HG03457 (cell line): Measurements from ENCODE around the gene TSPAN33.
"Not testable (repeated sequence)": the region's sequence is repeated elsewhere in the genome, so short reads cannot be mapped to it uniquely, and the experiment has no call there.

Experiments
- ATAC-seq: cut with Tn5 transposase; IDR thresholded peaks from one replicate; pipeline ENCODE4 v1.9.1; 2021; ENCODE audit warnings: moderate number of reproducible peaks; ENCODE audit not compliant: unreplicated experiment

Gene TSPAN33, protein sequence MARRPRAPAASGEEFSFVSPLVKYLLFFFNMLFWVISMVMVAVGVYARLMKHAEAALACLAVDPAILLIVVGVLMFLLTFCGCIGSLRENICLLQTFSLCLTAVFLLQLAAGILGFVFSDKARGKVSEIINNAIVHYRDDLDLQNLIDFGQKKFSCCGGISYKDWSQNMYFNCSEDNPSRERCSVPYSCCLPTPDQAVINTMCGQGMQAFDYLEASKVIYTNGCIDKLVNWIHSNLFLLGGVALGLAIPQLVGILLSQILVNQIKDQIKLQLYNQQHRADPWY

DNA sequence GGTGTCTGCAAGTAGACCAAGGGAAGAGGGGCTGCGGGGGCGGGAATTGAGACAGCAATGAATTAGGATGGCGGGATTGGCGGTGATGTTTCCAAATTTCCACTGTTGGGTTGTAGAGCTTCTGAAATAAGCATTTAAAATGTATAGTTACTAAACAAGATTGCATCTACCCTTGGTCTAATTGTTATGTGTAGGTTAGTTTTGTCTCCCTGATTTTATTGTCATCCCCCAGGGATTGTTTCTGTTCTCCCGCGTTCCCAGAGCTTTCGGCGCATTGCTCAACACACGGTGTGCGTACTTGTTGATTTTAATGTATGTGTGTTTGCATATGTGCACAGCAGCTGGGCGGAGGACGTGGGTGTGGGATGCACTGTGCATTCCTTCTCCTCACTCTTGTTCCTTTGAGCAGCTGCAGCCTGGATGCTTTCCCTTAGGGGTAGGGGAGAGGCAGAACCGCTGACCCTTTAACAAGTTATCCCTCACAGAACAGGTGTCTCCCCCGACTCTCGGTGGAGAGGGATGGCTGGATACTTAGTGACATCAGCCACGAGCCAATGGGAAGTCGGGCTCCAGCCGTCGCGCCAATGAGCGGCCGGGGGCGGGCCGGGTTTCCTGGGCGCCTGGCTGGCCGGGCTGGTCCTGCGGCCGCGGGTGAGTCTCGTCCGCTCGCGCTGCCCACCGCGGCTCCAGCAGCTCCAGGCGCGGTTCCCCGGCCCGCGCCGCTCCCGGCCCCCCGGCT is at the start of gene TSPAN33:
TSS of gene TSPAN33 (plus strand) at position 613 of the 739 bp plus-strand sequence. CDS start 274 bp downstream, outside the sequence.
- peak; percentile 53 for ATAC-seq

DNA sequence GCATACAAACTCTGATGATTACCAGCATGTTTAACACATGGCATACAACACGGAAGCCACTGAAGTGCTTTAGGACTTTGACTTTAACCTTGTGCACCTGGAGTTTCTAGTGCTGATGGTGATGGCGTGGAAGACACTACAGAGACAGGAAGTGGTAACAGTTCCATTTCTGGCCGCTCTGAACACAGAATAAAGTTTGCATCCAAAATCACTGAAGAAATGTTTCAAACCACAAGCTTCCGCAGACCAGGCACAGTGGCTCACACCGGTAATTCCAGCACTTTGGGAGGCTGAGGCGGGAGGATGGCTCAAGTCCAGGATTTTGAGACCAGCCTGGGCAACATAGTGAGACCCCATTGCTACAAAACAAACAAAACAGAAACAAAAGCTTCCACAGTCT is 49.2 kb upstream of the TSPAN33 start:
- ATAC-seq, result peak; percentile 77

DNA sequence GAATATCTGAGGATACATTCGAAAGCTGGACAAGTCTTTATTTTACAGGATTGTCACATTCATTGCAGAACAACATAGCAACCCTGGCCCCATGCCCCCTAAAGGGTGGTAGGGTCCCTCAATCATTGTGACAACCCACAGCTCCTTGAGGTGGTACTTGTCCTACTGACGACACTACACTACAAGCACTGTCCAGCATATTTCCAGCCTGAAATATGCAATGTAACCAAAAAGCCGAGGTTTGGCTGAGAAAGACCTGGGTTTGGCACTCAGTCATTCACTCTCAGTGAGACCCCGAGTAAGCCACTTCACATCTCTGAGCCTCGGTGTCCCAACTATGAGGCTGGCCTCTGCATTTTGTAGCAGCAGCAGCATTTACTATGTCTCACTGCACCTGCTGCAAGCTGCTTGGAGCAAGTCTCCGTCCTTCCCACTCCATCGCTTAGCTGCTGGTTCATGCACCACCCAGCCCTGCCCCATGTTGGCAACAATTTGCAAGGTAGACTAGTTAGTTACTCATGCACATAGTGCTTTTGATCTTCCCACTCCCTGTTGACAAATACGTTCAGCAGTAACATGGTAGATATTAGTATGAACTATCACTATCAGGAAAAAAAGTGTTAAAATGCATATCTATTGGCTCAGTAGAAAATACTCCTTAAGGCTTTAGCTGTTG is 46.0 kb upstream of the TSPAN33 start:
- no peak for ATAC-seq

DNA sequence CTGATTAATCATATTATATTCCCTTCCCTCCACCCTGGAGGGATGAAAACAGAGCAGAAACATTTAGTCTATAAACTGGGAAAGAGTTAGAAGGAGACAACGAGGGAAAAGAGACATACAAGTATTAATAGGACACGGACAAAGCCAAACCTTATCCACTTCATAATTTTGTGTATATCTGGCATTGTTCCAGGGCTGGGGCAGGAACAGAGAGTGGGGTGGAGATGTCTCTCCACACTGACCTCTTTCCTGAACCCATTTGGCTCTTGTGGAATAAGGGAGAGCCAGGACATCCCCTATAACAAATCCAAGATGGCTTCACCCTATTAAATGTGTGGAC is 43.7 kb upstream of the TSPAN33 start:
- ATAC-seq, result no peak

DNA sequence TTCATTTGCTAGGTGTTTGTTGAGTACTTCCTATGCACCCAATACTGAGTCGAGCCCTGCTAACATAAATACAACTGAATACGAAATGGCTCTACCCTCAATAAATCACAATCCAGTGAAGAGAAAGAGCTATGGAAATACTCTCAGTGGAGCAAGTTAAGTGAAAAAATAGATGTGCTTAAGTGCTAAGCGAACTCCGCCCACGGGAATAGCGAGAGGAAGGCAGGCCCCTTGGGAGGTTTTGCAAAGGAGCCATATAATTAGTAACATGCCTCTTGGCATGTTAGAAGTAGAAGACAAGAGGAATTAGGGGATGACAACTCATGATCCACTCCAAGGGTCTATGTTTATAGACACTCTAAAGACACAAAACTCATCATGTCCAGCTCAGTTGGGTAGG is 42.8 kb upstream of the TSPAN33 start:
- no peak for ATAC-seq

DNA sequence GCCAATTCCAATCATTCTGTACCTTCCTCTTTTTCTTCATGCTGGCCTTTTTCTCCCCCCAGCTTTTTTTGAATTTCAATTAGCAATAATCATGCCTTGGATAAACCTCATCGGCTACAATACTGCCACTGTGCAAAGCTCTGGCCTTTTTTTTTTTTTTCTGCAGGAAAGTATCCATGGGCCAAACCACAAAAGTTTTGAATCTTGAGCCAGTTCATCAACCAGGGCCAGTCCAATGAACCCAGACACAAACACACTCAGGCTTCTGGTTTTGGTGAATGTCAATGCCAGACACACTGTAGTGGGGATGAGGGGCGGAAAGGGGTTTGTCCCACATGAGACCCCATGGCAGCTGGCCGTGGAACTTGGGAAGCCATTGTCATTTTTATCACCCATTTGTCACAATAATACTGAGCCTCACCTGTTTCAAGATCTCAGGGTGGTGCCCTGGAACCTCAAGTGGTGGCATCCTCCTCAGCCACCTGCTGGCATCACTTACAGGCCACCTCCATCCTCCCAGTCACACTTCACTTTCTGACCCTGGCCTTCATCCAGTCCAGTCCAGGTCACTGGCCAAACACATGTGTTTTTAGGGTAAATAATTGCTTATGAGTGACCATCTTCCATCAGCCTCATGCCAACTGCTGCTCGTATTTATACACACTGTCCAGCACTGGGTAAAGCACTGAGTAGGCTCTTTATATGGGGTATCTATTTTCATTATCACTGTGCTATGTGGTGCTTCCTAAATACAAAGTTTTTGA is 40.8 kb upstream of the TSPAN33 start:
- no peak for ATAC-seq

DNA sequence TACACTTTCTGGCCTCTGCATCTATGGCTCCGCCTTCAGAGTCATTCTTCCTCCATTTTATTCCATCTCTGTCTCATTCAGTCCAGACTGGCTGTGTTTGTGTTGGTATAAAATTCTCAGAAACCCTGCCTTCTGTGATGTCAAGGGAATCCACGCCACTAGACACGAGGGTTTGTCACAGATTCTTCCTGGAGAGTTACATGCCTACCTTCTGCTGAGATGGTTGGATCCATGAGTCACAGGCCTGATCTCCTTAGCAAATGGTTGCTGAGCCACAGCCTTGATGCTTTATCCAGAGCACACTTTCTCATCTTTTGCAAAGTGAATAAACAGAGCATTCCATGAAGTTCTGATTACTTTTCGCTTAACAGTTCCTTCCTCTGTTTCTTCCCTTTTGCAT is 35.9 kb upstream of the TSPAN33 start:
- no peak for ATAC-seq

DNA sequence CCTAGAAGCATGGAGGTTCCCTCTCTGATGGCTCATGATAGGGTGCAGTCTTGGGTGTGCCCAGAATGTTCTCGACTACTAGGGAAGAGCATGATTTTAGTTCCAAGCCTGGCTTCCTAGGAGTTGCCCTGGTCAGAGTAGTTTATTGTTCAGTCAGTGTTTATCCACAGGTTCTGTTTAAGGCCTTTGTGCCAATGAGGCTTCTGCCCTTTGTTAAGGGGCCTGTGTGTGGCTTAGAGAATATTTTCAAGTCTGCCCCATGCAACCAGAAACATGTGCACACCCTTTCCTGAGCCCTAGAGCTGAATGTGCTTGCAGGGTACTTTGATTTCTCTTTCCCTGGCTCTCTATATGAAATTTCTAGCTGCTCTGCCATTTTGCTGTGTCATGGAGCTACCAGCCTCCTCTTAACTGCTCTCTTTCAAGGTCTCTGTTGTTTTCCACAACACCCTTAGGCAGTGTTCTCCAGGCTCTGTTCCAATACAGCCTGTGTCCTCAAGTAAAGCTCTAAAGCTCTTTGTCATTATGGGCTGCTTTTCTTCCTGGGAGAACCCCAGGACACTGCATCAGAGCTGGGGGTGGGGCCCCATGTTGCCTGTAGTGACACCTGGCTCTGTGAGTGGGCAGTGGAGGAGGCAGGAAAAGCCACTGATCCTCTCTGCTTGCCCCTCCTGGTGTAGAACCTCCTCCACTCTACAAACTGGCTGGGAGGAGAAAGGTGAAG is 34.1 kb upstream of the TSPAN33 start:
- ATAC-seq, result no peak

DNA sequence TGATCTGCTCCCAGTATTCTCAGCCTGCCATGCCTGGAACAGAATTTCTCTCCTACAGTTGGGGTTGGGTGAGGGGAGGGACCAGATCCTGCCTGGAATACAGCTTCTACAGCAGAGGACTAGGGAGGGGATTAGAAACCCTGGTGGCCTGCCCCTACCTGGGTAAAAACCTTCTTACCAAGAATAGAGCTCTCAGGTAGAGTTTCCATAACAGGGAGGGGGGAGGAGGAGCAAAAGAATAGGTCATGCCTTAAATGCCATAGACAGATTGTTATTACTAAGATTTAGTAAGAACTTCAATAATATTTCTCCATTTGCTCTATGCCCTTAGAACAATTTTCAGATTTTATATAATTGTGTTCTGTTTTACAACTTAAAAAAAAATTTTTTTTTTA is 33.5 kb upstream of the TSPAN33 start:
- no peak for ATAC-seq

DNA sequence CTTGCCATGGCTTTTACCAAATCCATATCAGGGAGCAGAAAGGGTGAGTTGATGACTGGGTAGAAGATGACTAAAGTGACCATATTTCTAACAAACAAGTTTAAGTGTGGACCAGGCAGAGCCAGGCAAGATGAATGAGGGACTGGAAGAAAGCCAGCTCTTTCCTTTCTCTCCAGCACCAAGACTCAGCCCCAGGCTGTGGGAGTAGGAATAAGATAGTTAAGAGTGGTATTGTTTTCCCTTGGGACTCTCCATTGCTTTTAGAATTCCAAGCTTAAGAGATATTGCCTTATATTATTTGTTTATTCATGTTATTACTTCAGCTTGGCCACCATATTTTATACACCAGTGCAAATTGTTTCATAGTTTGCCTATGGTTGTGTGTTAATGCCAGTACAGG is 28.8 kb upstream of the TSPAN33 start:
- ATAC-seq, result no peak

DNA sequence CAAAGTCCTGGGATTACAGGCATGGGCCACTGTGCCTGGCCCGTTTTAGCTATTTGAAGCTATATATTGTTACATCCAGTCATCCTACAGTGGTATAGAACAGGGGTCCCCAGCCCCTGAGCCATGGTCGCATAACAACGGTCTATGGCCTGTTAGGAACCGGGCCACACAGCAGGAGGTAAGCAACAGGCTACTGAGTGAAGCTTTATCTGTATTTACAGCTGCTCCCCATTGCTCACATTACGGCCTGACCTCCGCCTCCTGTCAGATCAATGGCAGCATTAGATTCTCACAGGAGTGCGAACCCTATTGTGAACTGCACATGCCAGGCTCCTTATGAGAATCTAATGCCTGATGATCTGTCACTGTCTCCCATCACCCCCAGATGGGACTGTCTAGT is 26.3 kb upstream of the TSPAN33 start:
- ATAC-seq, result no peak

DNA sequence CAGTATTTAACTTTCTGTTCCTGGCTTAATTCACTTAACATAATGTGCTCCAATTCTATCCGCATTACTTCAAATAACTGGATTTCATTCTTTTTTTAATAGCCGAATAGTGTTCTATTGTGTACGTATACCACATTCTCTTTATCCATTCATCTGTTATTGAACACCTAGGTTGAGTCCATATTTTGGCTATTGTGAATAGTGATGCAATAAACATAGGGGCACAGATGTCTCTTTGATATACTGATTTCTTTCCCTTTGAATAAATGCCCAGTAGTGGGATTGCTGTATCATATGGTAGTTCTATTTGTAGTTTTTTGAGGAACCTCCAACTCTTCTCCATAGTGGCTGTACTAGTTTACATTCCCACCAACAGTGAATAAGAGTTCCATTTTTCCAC is 25.5 kb upstream of the TSPAN33 start:
- no peak for ATAC-seq

DNA sequence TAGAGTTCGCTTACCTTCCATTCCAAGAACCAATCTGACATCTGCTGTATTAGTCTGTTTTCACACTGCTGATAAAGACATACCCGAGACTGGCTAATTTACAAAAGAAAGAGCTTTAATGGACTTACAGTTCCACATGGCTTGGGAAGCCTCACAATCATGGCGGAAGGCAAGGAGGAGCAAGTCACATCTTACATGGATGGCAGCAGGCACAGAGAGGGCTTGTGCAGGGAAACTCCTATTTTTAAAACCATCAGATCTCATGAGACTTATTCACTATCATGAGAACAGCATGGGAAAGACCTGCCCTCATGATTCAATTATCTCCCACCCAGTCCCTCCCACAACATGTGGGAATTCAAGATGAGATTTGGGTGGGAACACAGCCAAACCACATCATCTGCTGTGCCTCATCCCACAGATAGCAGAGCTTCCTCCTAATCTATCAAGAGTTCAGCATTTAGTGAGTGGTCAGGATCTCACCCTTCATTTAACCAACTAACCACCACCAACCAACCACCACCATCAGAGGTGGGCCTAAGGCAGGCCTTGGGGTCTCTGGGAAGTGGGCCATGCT is 22.9 kb upstream of the TSPAN33 start:
- ATAC-seq, result not testable (repeated sequence)

DNA sequence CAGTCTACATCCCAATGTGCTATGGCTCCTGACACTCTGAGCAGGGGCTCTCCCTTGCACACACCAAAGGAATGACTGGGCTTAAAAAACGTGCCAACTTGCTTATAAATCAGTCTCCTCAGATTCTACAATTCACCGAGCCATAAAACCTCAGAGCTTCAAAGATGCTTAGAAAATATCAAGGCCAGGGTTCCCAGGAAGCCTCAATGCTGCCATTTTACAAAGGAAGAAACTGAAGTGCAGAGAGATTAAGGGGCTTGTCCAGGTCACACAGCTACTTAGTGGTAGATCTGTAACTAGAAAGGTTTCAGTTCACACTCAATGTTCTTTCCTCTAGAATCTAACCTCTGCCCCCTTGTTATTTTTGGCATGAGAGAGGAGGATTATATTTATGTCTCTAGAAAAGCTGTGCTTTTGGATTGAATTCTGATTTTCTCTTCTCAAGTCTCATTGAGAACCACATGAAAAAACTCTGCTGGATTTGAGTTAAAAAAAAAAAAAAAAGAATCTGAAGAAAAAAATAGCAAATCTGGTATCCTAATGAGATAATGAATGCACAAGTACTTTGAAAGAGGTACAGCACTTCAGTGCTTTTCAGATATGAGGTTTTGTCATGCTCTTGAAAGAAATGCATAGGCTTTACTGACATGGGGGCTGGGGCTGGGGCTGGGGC is 22.3 kb upstream of the TSPAN33 start:
- peak; percentile 51 for ATAC-seq

DNA sequence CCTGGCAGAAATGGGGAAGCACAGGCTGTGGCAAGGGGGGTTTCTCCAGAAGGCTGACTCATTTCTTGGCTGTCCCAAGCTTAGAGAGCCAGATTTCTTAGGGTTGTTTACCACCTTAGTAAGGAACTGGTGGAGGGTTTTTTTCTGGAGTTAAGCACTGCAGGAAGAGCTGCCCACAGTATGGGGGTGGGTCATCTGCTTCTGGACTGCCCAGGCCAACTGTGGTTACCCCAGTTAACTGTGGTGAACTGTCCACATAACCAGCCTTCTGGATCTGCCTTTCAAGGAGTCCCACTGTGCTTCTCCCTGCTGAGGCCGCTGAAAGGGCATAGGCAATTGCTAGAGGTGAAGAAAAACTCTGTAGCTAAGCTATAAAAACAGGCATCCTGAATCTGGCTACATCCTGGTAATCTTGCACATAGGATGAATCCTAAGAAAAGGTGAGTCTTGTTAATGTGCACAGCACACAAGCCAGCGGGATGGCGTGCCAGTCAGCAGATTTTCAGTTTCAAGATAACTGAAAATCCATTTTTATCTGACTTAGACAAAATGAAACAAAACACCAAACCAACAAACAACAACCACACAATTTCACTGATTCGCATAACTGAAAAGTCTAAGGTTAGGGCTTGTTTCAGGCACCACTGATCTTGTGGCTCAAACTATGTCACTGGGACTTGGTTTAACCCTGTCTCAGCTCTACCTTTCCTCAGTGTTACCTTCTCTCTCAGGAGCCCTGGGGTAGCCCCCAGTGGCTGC is 21.6 kb upstream of the TSPAN33 start:
- ATAC-seq, result peak; percentile 45

DNA sequence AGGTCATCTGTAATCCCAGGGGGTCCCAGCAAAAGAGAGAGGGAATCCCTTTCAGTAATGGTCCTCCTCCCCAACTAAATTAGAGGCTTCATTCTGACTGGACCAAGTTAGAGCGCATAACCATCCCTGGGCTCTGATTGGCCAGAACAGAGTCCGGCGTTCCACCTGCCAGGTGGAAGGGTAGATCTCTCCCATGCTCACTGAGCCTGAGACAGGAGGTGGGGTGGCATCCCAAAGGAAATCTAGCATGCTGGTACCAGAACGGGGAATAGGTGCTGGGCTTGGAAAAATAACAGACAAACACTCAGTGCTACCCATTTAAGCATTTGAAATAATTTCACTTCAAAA is 21.0 kb upstream of the TSPAN33 start:
- no peak for ATAC-seq

DNA sequence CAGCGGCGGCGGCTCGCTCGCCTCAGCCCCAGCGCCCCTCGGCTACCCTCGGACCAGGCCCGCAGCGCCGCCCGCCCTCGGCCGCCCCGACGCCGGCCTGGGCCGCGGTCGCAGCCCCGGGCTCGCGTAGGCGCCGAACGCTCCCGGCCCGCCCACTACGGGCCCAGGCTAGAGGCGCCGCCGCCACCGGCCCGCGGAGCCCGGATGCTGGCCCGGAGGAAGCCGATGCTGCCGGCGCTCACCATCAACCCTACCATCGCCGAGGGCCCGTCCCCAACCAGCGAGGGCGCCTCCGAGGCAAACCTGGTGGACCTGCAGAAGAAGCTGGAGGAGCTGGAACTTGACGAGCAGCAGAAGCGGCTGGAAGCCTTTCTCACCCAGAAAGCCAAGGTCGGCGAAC is 18.2 kb upstream of the TSPAN33 start:
- ATAC-seq, result no peak

DNA sequence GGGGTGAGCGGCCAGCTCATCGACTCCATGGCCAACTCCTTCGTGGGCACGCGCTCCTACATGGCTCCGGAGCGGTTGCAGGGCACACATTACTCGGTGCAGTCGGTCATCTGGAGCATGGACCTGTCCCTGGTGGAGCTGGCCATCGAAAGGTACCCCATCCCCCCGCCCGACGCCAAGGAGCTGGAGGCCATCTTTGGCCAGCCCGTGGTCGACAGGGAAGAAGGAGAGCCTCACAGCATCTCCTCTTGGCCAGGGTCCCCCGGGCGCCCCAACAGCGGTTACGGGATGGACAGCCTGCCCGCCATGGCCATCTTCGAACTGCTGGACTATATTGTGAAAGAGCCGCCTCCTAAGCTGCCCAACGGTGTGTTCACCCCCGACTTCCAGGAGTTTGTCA is 17.4 kb upstream of the TSPAN33 start:
- ATAC-seq, result no peak

DNA sequence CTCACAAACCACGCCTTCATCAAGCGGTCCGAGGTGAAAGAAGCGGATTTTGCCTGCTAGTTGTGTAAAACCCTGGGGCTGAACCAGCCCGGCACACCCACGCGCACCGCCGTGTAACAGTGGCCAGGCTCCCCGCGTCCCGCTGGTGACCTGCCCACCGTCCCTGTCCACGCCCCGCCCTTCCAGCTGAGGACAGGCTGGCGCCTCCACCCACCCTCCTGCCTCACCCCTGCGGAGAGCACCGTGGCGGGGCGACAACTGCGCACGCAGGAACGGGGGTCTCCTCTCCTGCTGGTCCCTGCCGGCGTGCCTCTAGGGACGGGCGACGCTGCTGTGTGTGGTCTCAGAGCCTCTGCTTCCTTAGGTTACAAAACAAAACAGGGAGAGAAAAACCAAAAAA is 16.9 kb upstream of the TSPAN33 start:
- no peak for ATAC-seq
